GM12878 (cell line): ENCODE data around the gene STX16. TPM values are rescaled to one million over a fixed set of nuclear protein-coding genes. Genes with fewer than 3 reads are reported as not detected.

Experiments
- ATAC-seq: fragments of 200-7000 bp; cut with Tn5 transposase; 3 replicates; pipeline ENCODE4 v1.9.1; 2020; ENCODE audit warnings: mild to moderate bottlenecking, moderate library complexity
- BruUV-seq: library from RNA; stranded (reverse); fragments of 400-500 nt; replicated peaks from 2 replicates; lab custom pipeline; 2021; lab: Mats Ljungman, UMichigan
- CTCF ChIA-PET: fragments of 300-600 bp; sonication (Branson Sonifier 250); formaldehyde crosslinking; extraction: SDS; loops from one replicate; lab custom pipeline; 2021; ENCODE audit warnings: inconsistent platforms; lab: Yijun Ruan, JAX
- POLR2A ChIA-PET: fragments of 350-600 bp; formaldehyde crosslinking; extraction: SDS; loops from one replicate; lab custom pipeline; 2021; ENCODE audit warnings: inconsistent platforms; lab: Charles Lee
- RAD21 ChIA-PET: fragments of 300-600 bp; sonication (Branson Sonifier 250); formaldehyde crosslinking; loops from one replicate; lab custom pipeline; 2023; ENCODE audit warnings: antibody characterized with exemption; ENCODE audit not compliant: unreplicated experiment; lab: Charles Lee
- SMC1A ChIA-PET: fragments of 300-600 bp; sonication (Branson Sonifier 250); formaldehyde crosslinking; loops from one replicate; lab custom pipeline; 2023; ENCODE audit not compliant: unreplicated experiment, uncharacterized antibody; lab: Charles Lee
- DNase-seq: peaks from one replicate; pipeline ENCODE4 v3.0.0-alpha.2; 2011; ENCODE audit warnings: low read depth, low spot score
- FAIRE-seq: peaks from 3 replicates; lab custom pipeline; 2011; peaks lifted over from hg19 to GRCh38; lab: Jason Lieb, UNC
- H2AFZ ChIP-seq: 2 replicates; pipeline ENCODE4 v1.6.0; 2011; ENCODE audit warnings: low read depth, low read length, control low read depth; ENCODE audit not compliant: control insufficient read depth
- H3K27ac ChIP-seq: 2 replicates; pipeline ENCODE4 v1.5.1; 2011; ENCODE audit warnings: control low read depth; ENCODE audit not compliant: control insufficient read depth, insufficient read depth
- H3K27me3 ChIP-seq, 2 experiments: replicated peaks in 1 of 2; 2 replicates each; pipeline versions ENCODE4 v1.6.0 to v1.6.1; 2011; ENCODE audit warnings: low read length in 1 of 2; ENCODE audit not compliant: control insufficient read depth in 2 of 2, insufficient read depth in 2 of 2
- H3K36me3 ChIP-seq, 2 experiments: 2 replicates each; pipeline ENCODE4 v1.5.1; 2011; ENCODE audit warnings: low read length in 1 of 2; ENCODE audit not compliant: control insufficient read depth in 2 of 2, insufficient read depth in 2 of 2
- H3K4me1 ChIP-seq: 2 replicates; pipeline ENCODE4 v1.6.1; 2011; ENCODE audit warnings: mild to moderate bottlenecking, low read length, moderate library complexity, mixed read lengths; ENCODE audit not compliant: control insufficient read depth, insufficient read depth
- H3K4me2 ChIP-seq: 2 replicates; pipeline ENCODE4 v1.6.0; 2011; ENCODE audit warnings: control low read depth; ENCODE audit not compliant: control insufficient read depth, insufficient read depth
- H3K4me3 ChIP-seq: fragments of 200-600 bp; sonication (generic); 2 replicates; pipeline ENCODE4 v1.5.1; 2016
- H3K79me2 ChIP-seq: 2 replicates; pipeline ENCODE4 v1.6.0; 2011; ENCODE audit warnings: low read length; ENCODE audit not compliant: control insufficient read depth, insufficient read depth
- H3K9ac ChIP-seq: 2 replicates; pipeline ENCODE4 v1.8.0; 2011; ENCODE audit warnings: low read length, control low read depth, mixed read lengths; ENCODE audit not compliant: control insufficient read depth, insufficient read depth
- H3K9me3 ChIP-seq: replicated peaks from 3 replicates; pipeline ENCODE4 v1.5.1; 2011; ENCODE audit warnings: mild to moderate bottlenecking, low read length; ENCODE audit not compliant: control insufficient read depth, insufficient read depth
- H4K20me1 ChIP-seq: 2 replicates; pipeline ENCODE4 v1.6.0; 2011; ENCODE audit not compliant: control insufficient read depth, insufficient read depth
- CREM ChIP-seq: IDR thresholded peaks from 2 replicates; pipeline ENCODE4 v1.6.1; 2014; ENCODE audit warnings: antibody characterized with exemption, low read depth
- EGR1 ChIP-seq, 2 experiments: IDR thresholded peaks; 1 replicate in 1 of 2; 2 replicates in 1 of 2; pipeline ENCODE4 v1.6.1; 2011 to 2012; ENCODE audit warnings: low read depth in 2 of 2, low read length in 2 of 2, borderline replicate concordance in 1 of 2, mild to moderate bottlenecking in 1 of 2, moderate library complexity in 1 of 2
- HDAC2 ChIP-seq: fragments of 200-600 bp; sonication (generic); IDR thresholded peaks from 2 replicates; pipeline ENCODE4 v1.6.1; 2017
- JUNB ChIP-seq: IDR thresholded peaks from 2 replicates; pipeline ENCODE4 v1.6.1; 2016; ENCODE audit warnings: antibody characterized with exemption, mild to moderate bottlenecking
- JUND ChIP-seq: IDR thresholded peaks from 2 replicates; pipeline ENCODE4 v1.6.1; 2012; ENCODE audit warnings: low read depth, mild to moderate bottlenecking, low read length, improper control_type of control experiment, moderate library complexity
- KDM1A ChIP-seq: fragments of 200-600 bp; sonication (generic); IDR thresholded peaks from 2 replicates; pipeline ENCODE4 v1.6.1; 2016; ENCODE audit warnings: borderline replicate concordance
- KLF5 ChIP-seq: fragments of 450-650 bp; IDR thresholded peaks from 2 replicates; pipeline ENCODE4 v1.6.1; 2014; ENCODE audit warnings: mild to moderate bottlenecking; ENCODE audit not compliant: partially characterized antibody
- MXI1 ChIP-seq: fragments of 150-350 bp; IDR thresholded peaks from 2 replicates; pipeline ENCODE4 v1.6.1; 2011; ENCODE audit warnings: low read depth, mild to moderate bottlenecking, inconsistent platforms, low read length, improper control_type of control experiment
- RELA ChIP-seq: fragments of 450-650 bp; IDR thresholded peaks from 2 replicates; pipeline ENCODE4 v1.8.0; 2014; ENCODE audit warnings: borderline replicate concordance; ENCODE audit not compliant: partially characterized antibody
- SIN3A ChIP-seq: IDR thresholded peaks from 2 replicates; pipeline ENCODE4 v1.6.1; 2012; ENCODE audit warnings: low read depth, low read length, improper control_type of control experiment
- SRF ChIP-seq, 2 experiments: IDR thresholded peaks; 2 replicates each; pipeline ENCODE4 v1.6.1; 2011; ENCODE audit warnings: low read depth in 2 of 2, low read length in 2 of 2, mild to moderate bottlenecking in 1 of 2, moderate library complexity in 1 of 2
- WGBS: methylation state at CpG from one replicate; pipeline ENCODE4 v1.1.6; 2016; ENCODE audit warnings: low lambda C conversion rate; ENCODE audit not compliant: insufficient replicate concordance, insufficient coverage; ENCODE audit errors: missing lambda C conversion rate; 5-methylcytosine and 5-hydroxymethylcytosine counted together
- in situ Hi-C: fragments of 300-500 bp; cut with MboI; formaldehyde crosslinking; loops from 9 replicates; pipeline ENCODE4 v1.14.3; 2018; ENCODE audit warnings: mixed read lengths
- intact Hi-C: fragments of 100-400 bp; cut with micrococcal nuclease; formaldehyde crosslinking; loops from one replicate; pipeline ENCODE4 v1.14.2; 2022; ENCODE audit not compliant: unreplicated experiment
- polyA plus RNA-seq, 11 experiments: library from polyadenylated mRNA; depleted of rRNA in 4 of 11; unstranded in 6 of 11; stranded (reverse) in 5 of 11; fragments of >200 nt; fragmentation: Nextera tagmentation in 4 of 11; fragmentation: Illumina TruSeq in 1 of 11; extraction: Ambion mirVana in 4 of 11; extraction: Trizol in 1 of 11; gene quantifications; 1 replicate in 1 of 11; 2 replicates in 10 of 11; pipeline versions ENCODE4 v1.2.1 to v1.2.3, GENCODE V29; 2011 to 2016; ENCODE audit warnings: inconsistent platforms in 2 of 11, missing spikeins in 2 of 11, low read depth in 1 of 11
- total RNA-seq, 4 experiments: library from RNA; depleted of rRNA in 3 of 4; stranded (reverse); fragments of >200 nt in 3 of 4; fragmentation: Illumina TruSeq in 1 of 4; extraction: Trizol in 1 of 4; gene quantifications; 2 replicates each; pipeline versions ENCODE4 v1.2.1 to v1.2.3, GENCODE V29; 2013 to 2021
- TF ChIP-seq, protein P1 (sequence below): fragments of 450-650 bp; IDR thresholded peaks from 2 replicates; pipeline ENCODE4 v1.6.1; 2016; ENCODE audit warnings: mild to moderate bottlenecking
- TF ChIP-seq, protein P2 (sequence below): IDR thresholded peaks from 2 replicates; pipeline ENCODE4 v1.6.1; 2012; ENCODE audit warnings: mild to moderate bottlenecking, low read depth, low read length
- TF ChIP-seq, protein P3 (sequence below): fragments of 450-650 bp; IDR thresholded peaks from 2 replicates; pipeline ENCODE4 v1.6.1; 2018; ENCODE audit warnings: borderline replicate concordance, mild to moderate bottlenecking; ENCODE audit not compliant: partially characterized antibody

The STX16 gene
- total and polyA plus RNA-seq, 10 of the 15 experiments (the other 5 are each of a cell fraction or from before 2014, with no cell fraction given) = 6.3 to 68.4 (median 35.8) TPM

DNA sequence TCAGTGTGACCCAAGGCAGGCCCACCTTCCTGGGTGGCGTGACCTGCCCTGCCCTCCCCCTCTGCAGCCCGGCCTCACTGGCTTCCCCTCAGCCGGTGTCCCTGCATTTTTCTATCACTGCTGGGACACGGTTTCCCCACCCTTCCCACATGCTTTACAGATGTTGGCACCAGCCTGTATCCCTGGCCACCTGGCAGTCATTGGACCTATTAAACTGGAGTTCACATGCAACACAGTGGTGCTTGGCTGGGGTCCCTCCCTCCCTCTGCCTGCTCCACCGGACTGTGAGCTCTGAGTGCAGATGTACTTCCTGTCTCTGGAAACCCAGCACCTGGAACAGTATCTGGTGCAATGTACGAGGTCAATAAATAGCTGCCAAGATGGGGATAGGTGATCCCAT lies 25.5 kb upstream of the STX16 start (continued):
- TF ChIP-seq, protein P1, sequence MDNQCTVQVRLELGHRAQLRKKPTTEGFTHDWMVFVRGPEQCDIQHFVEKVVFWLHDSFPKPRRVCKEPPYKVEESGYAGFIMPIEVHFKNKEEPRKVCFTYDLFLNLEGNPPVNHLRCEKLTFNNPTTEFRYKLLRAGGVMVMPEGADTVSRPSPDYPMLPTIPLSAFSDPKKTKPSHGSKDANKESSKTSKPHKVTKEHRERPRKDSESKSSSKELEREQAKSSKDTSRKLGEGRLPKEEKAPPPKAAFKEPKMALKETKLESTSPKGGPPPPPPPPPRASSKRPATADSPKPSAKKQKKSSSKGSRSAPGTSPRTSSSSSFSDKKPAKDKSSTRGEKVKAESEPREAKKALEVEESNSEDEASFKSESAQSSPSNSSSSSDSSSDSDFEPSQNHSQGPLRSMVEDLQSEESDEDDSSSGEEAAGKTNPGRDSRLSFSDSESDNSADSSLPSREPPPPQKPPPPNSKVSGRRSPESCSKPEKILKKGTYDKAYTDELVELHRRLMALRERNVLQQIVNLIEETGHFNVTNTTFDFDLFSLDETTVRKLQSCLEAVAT = no peak

DNA sequence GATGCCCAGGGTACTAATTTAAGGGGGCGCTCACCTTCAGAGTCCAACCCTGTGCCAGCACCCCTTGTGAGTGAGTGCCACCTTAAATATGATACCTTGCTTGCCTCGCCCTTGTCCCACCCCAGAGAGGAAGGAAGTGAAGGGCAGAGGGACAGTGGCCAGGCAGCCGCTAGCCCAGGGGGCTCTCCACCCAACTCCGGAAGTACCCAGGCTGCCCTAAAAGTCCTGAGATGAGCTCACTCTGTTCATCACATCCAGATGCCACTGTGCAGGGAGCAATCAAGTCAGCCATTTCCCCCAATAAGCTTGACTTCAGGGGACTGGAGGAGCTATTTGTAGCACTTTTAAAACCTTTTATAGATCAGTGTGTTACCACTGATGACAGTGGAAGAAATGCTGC lies 25.0 kb upstream of the STX16 start:
- peaks cover 2 to 11% of the 10 kb centered on the region in 2 experiments for H3K27me3 ChIP-seq
- no peak overlapping the region for H3K27ac ChIP-seq
- ChIA-PET RAD21 (interaction anchor here (0.7 kb wide), 1 partner anchor 168 kb away, joined by 3 read pairs; no protein-coding TSS in a partner anchor), SMC1A (no interaction called here), POLR2A (no interaction called here), CTCF (no interaction called here)
- H3K4me1 ChIP-seq = peaks cover 8% of the 10 kb centered on the region
- FAIRE-seq = no peak
- no peaks in the 10 kb centered on the region for H3K9me3 ChIP-seq
- no peak overlapping the region for H3K4me2 ChIP-seq
- no peak for ATAC-seq
- 20% methylated on average over 4 of the region's 4 CpGs for WGBS
- no peak overlapping the region for H3K9ac ChIP-seq
- H4K20me1 ChIP-seq = peaks cover 5% of the 10 kb centered on the region; the same call in 1 of the 2 replicates
- no peak overlapping the region for H2AFZ ChIP-seq
- H3K36me3 ChIP-seq = no peaks in the 10 kb centered on the region
- in situ Hi-C loops = loop anchor here (25.0 kb wide), 1 partner anchor 164 kb away; no protein-coding TSS in a partner anchor
- intact Hi-C loops = no loop called here
- DNase-seq = no peak
- BruUV-seq = no TSS peak
- no peaks in the 10 kb centered on the region for H3K79me2 ChIP-seq
- H3K4me3 ChIP-seq = no peak overlapping the region
- no peak for TF ChIP-seq RELA
- no peak for TF ChIP-seq JUND
- no peak for TF ChIP-seq MXI1
- TF ChIP-seq KLF5 = no peak
- TF ChIP-seq SIN3A = no peak
- TF ChIP-seq JUNB = no peak
- no peak for TF ChIP-seq CREM
- TF ChIP-seq EGR1 (IDR thresholded peaks at IDR 0.05; ENCODE audit: borderline replicate concordance in 1 of 2, low read depth in 2 of 2, low read length in 2 of 2) = no peak
- no peak for TF ChIP-seq HDAC2
- no peak for TF ChIP-seq KDM1A
- TF ChIP-seq, protein P2, sequence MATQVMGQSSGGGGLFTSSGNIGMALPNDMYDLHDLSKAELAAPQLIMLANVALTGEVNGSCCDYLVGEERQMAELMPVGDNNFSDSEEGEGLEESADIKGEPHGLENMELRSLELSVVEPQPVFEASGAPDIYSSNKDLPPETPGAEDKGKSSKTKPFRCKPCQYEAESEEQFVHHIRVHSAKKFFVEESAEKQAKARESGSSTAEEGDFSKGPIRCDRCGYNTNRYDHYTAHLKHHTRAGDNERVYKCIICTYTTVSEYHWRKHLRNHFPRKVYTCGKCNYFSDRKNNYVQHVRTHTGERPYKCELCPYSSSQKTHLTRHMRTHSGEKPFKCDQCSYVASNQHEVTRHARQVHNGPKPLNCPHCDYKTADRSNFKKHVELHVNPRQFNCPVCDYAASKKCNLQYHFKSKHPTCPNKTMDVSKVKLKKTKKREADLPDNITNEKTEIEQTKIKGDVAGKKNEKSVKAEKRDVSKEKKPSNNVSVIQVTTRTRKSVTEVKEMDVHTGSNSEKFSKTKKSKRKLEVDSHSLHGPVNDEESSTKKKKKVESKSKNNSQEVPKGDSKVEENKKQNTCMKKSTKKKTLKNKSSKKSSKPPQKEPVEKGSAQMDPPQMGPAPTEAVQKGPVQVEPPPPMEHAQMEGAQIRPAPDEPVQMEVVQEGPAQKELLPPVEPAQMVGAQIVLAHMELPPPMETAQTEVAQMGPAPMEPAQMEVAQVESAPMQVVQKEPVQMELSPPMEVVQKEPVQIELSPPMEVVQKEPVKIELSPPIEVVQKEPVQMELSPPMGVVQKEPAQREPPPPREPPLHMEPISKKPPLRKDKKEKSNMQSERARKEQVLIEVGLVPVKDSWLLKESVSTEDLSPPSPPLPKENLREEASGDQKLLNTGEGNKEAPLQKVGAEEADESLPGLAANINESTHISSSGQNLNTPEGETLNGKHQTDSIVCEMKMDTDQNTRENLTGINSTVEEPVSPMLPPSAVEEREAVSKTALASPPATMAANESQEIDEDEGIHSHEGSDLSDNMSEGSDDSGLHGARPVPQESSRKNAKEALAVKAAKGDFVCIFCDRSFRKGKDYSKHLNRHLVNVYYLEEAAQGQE = no peak
- no peak for TF ChIP-seq SRF (IDR thresholded peaks at IDR 0.05; ENCODE audit: low read depth in 2 of 2, low read length in 2 of 2)
- TF ChIP-seq, protein P3, sequence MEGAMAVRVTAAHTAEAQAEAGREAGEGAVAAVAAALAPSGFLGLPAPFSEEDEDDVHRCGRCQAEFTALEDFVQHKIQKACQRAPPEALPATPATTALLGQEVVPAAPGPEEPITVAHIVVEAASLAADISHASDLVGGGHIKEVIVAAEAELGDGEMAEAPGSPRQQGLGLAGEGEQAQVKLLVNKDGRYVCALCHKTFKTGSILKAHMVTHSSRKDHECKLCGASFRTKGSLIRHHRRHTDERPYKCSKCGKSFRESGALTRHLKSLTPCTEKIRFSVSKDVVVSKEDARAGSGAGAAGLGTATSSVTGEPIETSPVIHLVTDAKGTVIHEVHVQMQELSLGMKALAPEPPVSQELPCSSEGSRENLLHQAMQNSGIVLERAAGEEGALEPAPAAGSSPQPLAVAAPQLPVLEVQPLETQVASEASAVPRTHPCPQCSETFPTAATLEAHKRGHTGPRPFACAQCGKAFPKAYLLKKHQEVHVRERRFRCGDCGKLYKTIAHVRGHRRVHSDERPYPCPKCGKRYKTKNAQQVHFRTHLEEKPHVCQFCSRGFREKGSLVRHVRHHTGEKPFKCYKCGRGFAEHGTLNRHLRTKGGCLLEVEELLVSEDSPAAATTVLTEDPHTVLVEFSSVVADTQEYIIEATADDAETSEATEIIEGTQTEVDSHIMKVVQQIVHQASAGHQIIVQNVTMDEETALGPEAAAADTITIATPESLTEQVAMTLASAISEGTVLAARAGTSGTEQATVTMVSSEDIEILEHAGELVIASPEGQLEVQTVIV = no peak
